CD4-positive, alpha-beta T cell treated with Interferon alpha-2 for 1 hour (primary cell): ENCODE data around the gene NLRP3.
"Not testable (repeated sequence)": the region's sequence is repeated elsewhere in the genome, so short reads cannot be mapped to it uniquely, and the experiment has no call there.

ENCODE experiments used
- DNase-seq, 2 donors: peaks; one replicate each; pipeline ENCODE4 v3.0.0-alpha.2; 2020 to 2022

Gene NLRP3

DNA sequence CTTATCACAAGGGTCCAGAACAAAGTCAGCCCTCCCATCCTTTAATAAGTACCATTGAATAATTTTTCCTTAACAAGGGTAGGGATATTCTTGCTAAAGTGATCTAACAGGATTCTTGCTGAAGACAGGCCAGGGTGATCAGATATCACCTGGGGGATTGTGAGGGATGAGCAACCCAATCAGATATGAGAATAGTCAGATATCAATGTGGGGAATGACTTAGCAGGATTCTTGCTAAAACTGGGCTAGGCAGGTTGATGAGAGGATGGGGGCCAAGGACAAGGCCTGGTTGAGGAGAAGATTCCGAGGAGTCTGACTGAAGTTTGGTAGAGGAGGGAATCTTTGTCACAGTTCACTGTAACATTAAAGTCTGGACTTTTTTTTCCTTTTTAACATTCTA lies 23.9 kb upstream of the NLRP3 start:
- no peak for DNase-seq

DNA sequence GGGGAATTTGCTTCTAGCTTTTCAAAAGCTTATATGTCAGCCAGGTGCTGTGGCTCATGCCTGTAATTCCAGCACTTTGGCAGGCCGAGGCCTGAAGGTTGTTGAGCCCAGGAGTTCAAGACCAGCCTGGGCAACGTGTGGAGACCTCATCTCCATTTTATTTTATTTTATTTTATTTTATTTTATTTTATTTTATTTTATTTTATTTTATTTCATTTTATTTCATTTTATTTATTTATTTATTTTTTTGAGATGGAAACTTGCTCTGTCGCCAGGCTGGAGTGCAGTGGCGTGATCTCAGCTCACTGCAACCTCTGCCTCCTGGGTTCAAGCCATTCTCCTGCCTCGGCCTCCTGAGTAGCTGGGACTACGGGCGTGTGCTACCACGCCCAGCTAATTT lies 20.9 kb upstream of the NLRP3 start:
- not testable (repeated sequence) for DNase-seq

DNA sequence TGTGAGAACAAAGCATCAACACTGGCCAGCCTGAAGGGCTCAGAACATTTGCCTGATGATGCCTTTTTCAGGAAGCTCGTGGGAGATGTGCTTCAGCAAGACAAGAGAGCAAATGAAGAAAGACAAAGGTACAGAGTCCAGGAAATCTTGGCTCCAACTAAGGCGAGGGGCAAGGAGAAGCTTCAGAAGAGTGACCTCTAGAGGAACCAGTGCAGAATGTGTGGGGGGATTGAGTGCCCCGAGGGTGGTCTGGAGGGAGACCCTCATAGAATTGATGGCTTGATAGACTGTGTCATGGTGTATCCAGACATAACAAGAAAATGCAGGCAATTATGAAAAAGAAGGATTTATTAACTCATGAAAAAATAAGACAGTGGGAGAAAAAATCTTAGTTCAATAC lies 15.3 kb upstream of the NLRP3 start:
- no peak for DNase-seq

DNA sequence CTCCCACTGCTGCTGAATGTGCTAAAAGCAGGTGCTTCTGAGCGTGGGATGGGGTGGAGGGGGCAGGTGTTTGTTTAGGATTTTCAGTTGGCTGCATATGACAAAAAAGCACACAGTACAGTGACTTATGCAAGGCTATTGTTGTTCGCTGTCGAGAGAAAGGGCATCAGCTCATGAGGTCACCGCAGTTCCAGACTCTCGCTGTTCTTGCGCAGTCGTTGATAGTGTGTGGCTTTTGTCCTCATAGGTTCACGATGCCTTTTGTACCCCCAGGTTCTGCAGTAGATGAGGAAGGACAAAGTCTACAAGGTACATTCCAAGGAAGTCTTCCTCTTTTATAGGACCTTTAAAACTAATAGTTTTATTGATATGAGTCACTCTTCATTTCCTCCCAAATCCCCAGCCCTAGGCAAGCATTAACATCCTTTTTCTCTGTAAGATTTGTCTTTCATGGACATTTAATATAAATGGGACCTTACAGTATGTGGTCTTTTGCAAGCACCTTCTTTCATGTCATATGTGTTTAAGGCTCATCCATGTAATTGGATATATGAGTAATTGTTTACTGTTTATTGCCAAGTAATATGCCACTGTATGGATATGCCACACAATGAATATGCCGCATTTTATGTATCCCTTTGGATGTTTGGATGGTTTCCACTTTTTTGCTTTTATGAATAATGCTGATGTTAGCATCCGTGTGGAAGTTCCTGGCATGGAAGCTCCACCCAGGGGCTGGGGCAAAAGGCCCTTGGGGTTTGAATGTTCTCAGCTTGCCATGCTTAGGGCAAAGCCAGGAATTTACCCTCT lies 14.5 kb upstream of the NLRP3 start:
- DNase-seq: no peak

DNA sequence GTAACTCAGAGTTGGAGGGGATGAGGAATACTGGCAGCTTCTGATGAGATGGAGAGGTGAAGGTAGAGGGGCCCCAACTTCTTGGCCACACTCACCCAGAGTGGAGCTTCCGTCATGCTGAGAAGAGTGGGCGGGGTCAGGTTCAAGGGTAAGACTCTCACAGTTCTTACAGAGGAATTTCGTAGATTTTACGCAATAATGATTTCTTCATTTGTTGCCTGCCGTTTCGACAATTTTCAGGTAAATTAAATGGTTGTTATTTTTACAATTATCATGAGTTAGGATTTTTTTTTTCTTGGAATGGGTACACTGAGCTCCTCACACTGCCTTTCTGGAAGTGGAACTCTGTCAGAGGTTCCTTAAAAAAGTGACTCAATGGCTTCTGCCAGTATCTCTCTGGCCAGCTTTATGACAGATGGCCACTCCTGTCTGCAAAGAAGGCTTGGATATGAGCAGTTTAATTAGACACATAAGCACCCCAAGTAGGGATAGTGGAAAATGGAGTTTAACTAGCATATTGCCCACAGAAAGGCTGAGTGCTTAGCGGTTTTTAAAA lies 13.8 kb upstream of the NLRP3 start:
- peak in 1 of 2 donors; percentile 56 for DNase-seq

DNA sequence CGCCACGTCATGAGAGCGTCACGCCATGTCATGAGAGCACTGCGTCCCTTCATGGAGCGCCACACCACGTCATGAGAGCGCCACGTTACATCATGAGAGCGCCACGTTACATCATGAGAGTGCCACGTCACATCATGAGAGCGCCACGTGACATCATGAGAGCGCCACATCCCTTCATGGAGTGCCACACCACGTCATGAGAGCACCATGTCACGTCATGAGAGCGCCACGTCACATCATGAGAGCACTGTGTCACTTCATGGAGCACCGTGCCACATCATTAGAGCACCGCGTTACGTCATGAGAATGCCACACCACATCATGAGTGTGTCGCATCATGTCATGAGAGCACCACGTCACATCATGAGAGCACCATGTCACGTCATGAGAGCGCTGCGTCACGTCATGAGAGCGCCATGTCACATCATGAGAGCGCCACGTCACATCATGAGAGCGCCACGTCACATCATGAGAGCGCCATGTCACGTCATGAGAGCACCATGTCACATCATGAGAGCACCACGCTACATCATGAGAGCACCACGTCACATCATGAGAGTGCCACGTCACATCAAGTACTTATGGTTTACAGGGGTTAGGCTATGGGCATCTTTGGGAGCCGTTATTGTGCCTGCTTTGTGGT lies 9.8 kb upstream of the NLRP3 start:
- DNase-seq: no peak

DNA sequence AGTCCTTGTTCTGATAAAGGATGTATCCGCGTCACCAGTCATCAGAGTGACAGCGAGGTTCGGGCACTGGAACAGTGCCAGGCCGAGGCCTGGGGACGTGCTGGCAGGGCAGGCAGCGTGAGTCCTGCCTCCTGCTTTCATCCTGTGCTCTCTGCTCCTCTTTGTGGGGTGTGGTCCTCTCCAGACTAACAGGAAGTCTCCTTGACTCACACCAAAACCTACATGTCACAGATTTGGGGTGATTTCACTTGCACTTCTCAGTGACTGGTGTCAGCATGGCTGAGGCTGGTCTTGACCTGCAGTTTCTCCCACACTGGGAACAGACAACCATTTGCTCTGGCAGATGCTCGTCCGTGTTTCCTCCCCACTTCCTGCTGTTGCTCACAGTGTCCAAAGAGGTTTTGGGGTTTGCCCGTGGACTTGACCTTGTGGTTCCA lies 8.8 kb upstream of the NLRP3 start:
- peak; percentile 82 to 86 for DNase-seq

DNA sequence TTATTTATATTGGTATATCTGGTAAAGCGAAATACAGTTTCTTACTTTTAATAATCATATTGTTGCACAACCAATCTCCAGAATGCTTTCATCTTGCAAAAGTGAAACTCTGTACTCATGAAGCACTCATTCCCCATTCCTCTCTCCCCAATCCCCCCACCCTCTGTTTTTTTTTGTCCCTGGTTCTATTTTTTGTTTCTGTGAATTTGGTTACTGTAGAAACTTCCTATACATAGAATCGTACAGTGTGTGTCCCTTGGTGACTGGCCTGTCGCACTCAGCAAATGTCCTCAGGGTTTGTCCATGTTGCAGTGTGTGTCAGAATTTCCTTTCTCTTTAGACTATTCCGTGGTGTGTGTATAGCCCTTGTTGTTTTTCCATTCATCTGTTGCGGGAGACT lies 7.9 kb upstream of the NLRP3 start:
- DNase-seq: peak; percentile 35 to 49

DNA sequence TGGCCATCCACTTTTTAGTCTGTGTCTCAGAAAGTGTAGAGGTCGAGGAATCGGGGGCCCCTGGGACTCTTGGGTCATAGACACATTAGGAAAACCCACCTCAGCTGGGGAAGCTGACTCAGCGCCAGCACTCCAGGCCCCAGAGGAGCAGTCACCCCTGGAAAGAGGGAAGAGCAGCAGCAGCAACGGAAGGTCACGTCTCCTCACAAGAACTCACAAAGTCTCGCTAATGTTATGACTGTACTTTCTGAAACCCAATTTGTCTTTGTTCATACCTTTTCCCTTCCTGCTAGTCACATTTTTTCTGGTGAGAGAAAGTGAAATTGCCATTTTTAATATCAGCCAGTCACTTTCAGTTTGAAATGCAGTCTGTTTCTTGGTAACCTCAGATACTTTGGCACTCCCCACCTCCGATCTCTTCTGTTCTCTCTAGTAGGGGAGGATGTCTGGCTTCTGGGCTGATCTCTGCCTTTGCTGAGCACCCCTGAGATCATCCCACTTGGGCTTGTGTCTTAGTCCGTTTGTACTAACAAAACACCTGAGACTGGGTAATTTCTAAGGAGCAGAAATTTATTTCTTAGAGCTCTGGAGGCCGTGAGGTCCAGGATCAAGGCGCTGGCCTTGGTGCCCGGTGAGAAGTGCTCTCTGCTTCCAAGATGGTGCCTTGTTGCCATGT lies 6.0 kb upstream of the NLRP3 start:
- peak; percentile 54 to 62 for DNase-seq

DNA sequence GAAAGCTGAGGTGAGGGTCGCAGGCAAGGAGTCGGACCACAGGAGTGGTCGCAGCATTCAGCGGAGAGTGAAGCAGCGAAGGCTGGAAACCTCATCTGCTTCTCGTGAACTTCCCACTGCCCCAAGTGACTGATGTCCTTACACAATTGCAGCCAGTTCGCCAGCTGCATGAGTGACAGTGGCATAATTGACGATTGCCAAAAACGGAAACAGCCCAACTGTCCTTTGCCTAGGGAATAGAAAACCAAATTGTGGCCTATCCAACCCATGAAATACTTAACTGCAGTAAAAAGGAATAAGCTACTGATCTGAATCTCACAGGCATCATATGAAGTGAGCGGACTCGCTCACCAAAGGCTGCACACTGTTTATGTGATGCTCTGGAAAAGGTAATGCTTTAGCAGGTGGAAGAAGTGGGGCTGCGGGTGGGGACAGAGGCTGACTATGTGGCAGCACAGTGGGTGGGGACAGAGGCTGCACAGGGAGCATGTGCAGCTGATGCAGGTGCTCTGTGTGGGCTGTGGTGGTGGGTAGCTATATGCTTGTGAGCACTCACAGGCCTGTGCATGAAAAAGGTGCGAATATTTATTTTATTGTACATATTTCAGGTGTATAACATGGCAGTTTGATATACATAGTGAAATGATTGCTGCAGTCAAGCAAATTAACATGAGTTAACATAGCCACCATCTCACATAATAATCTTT lies 4.2 kb upstream of the NLRP3 start:
- DNase-seq: peak in 1 of 2 donors; percentile 33

DNA sequence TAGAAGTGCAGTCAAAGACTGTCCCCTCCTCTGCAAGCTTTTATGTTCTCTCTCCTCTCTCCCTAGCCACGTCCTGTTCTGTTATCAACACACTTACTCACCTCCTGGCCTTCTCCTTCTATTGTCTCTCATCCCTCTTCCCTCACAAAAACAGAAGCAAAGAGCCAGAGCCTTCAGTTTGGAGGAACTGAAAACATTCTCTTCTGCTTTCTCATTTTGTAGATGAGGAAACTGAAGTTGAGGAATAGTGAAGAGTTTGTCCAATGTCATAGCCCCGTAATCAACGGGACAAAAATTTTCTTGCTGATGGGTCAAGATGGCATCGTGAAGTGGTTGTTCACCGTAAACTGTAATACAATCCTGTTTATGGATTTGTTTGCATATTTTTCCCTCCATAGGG lies 1.9 kb downstream of the NLRP3 start:
- no peak for DNase-seq

DNA sequence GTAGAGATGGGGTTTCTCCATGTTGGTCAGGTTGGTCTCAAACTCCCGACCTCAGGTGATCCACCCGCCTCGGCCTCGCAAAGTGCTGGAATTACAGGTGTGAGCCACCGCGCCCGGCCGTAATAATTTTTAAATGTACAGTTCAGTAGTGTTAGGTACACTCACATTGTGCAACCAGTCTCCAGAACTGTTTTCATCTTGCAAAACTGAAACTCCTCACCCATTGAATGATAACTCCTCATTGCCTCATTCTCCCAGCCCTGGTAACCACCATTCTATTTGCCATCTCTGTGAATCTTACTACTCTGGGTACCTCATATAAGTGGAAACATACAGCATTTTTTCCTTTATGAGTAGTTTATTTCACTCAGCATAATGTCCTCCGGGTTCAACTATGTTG lies 3.4 kb downstream of the NLRP3 start:
- no peak for DNase-seq

DNA sequence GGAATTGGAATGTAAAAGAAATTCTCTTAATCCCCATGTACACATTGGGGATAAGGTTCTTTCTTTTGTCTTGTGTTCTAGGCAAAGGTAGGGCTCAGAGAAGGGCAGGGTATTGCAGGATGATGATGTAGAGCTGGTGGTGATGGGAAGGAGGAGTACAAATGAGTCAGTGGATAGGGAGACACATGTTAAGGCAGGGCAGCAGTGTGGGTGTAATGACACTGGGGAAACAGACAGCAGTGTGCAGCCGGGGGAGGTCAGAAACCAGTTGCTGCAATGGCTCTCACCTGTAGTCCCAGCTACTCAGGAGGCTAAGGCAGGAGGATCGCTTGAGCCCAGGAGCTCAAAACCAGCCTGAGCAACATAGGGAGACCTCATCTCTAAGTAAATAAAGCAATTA lies 5.1 kb downstream of the NLRP3 start:
- DNase-seq: no peak

DNA sequence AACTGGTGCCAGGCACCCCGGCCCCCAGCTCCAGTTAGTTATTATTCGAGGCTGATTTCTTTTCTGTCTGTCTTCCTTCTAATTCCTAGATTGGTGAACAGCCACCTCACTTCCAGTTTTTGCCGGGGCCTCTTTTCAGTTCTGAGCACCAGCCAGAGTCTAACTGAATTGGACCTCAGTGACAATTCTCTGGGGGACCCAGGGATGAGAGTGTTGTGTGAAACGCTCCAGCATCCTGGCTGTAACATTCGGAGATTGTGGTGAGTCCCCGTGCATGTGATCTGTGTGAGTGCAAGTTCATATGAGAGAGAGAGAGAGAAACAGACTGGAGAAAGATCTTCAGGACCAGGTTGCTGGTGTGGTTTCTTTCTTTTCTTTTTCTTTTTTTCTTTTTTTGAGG lies 13.5 kb downstream of the NLRP3 start:
- no peak for DNase-seq

DNA sequence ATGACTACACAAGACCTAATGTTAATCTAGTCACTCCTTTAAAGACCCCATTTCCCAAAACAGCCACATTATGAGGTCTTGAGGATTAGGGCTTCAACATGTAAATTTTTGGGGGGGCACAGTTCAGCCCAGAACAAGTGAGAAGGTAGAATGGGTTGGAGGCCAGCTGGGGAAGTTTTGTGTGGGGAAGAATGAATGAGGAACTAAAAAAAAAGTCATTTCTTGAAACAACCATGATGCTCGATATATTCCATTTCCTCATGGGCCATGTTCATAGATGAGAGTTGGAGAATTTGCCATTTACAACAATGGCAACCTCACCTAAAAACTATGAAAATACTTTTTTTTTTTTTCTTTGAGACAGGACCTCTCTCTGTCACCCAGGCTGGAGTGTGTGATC lies 14.5 kb downstream of the NLRP3 start:
- DNase-seq: no peak

DNA sequence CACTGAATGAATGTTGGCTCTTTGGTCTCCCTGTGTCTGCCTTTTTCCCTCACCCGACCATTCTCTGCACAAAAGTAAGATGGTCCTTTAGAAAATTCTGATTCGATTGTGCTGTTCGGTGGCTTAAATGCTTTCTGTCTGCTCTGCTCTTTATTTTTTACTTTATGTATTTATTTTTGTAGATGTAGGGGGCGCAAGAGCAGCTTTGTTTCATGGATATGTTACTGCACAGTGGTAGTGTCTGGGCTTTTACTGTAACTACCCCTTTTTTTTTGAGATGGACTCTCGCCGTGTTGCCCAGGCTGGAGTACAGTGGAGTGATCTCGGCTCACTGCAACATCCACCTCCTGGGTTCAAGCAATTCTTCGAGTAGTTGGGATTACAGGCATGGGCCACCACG lies 15.7 kb downstream of the NLRP3 start:
- DNase-seq: no peak

DNA sequence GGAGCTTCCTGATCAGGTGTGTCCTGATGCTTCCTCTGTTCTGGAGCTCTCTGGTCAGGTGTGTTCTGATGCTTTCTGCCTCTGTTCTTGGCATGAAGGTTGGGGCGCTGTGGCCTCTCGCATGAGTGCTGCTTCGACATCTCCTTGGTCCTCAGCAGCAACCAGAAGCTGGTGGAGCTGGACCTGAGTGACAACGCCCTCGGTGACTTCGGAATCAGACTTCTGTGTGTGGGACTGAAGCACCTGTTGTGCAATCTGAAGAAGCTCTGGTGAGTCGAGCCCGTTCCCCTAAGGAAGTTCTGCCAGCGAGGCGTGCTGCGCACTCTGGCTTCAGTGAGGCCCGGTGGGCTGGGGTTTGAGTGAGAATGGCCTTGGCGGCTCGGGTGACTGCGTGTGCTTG lies 18.0 kb downstream of the NLRP3 start:
- peak in 1 of 2 donors; percentile 45 for DNase-seq

DNA sequence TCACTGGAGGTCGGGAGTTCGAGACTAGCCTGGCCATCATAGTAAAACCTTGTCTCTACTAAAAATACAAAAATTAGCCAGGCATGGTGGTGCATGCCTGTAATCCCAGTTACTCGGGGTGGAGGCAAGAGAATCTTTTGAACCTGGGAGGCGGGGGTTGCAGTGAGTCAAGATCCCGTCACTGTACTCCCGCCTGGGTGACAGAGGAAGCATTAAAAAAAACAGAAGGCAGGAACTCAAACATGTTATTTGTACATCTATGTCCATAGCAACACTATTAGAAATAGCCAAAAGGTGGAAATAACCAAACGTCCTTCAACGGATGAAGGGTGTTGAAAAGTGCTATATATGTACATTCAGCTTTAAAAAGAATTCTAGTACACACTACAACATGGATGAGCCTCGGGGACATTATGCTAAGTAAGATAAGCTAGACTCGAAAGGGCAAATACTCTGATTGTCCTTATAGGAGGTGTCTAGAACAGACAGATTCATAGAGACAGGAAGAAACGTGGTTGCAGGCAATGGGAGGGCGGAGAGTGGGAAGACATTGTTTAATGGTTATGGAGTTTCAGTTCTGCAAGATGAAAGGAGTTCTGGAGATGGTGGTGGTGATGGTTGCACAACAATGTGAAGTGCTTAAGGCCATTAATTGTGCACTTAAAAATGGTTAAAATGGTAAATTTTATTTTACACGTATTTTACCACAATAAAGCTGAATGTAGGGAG lies 19.2 kb downstream of the NLRP3 start:
- peak in 1 of 2 donors; percentile 36 for DNase-seq

DNA sequence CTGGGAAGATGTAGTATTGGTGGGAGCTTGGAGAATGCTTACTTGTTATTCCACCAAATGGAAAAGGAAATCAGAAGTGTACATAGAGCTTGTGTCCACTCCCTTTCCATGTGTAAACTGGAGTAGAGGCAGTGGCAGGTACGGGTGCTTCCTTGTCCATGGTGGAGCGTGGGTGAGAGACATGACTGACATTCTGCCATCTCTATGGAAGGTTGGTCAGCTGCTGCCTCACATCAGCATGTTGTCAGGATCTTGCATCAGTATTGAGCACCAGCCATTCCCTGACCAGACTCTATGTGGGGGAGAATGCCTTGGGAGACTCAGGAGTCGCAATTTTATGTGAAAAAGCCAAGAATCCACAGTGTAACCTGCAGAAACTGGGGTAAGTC lies 19.8 kb downstream of the NLRP3 start:
- no peak for DNase-seq

DNA sequence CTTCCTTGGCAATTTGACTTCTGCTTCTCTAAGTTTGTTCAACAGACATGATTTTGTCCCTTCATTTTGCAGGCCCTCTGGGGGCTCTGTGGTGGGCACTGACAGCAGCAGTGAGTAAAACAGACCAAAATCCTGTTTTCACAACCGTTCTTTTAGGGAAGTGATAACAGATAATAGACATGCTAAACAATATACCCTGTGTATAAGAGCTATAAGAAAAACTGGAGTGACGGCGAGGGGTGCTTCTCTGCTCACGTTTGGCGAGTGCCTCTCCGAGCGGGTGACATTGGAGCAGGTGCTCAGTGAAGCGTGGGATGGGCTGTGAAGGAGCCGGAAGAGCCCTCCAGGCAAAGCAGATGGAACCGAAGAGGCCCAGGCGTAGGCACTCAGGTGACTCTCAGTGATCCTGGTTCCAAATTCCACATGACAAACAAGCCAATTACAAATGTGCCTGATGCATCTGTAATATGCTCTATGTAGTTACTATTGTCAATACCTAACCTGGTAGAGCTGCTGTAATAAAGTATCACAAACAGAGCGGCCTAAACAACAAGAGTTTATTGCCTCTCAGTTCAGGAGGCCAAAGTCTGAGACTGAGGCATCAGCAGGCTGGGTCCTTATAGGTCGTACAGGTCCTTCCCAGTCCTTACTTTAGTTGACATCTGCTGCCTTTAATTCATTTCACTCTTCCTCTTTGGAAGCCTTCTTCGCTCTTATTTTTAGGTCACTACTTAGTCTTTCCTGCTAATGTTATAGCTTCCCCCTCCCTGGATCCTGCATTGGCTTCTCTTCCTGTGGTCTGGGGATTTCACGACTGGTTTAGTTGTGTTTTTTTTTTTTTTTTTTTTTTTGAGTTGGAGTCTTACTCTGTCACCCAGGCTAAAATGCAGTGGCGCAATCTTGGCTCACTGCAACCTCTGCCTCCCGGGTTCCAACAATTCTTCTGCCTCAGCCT lies 21.9 kb downstream of the NLRP3 start:
- no peak for DNase-seq

DNA sequence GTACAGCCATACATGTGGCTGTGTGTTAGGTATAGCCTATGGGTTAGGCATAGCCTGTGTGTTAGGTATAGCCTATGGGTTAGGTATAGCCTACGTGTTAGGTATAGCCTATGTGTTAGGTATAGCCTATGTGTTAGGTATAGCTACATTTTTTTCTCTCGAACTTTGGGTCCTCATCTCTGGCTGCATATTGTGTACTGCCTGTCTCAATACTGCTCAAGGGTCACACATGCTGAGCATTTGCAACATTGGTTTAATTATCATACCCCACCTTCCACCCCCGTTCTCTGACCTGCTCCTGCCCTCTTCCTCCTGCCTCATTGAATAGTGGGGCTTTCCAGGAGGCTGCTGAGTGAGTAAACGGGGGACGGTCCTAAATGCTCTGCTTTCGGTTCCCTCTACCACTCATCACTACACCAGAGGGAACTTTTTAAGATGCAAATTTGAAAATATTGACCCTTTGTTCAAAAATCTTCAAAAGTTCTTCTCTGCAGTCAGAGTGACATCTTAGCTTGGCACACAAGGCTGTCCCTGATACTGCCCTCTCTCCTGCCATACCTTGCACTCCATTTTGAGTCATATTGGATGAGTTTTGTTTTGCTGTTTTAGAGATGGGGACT lies 24.1 kb downstream of the NLRP3 start:
- DNase-seq: peak in 1 of 2 donors; percentile 66
